ENCODE measurements around the gene CHMP3. TPM values are rescaled to one million over a fixed set of nuclear protein-coding genes. Genes with fewer than 3 reads are reported as not detected.

CHMP3 gene
- total and polyA plus RNA-seq, 2 of the 8 experiments (the other 6 are each of a cell fraction or from before 2014, with no cell fraction given): 11.7 to 21.9 TPM

DNA sequence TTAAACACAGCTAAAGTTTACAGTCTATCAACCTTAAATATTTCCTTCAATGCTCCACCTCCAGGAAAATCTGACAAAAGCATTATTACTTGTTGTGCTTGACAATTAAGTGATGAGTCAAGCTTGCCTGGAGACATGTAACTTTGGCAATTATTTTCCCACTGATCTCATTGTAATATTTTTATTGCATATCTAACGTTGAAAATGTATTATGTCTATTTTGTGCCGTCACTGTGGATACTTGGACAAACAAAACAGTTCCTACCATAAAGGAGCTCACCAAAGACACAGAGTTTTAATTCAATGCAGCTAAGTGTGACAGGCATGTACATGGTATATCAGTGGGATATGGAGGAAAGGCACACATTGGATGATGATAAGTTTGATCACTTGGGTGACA is 35.7 kb upstream of the CHMP3 start:
- Histone ChIP-seq H3K4me3 (ENCODE audit: extremely low read depth in 1 of 4, insufficient read depth in 2 of 4, low read depth in 3 of 4, low read length in 4 of 4) (no peak overlapping the region), H4K8ac (ENCODE audit: extremely low read depth, insufficient read depth, low read length) (no peak overlapping the region), H3K36me3 (ENCODE audit: control insufficient read depth in 2 of 4, insufficient read depth in 4 of 4, low read length in 3 of 4) (no peaks in the 10 kb centered on the region; a peak in 1 of 8 replicates), H3K27me3 (replicated peaks in 1 of 4; ENCODE audit: control insufficient read depth in 3 of 4, extremely low read depth in 1 of 4, insufficient read depth in 3 of 4, low read length in 3 of 4) (no peaks in the 10 kb centered on the region), H4K91ac (replicated peaks; ENCODE audit: insufficient read length, low read length) (no peak overlapping the region), H3K79me1 (ENCODE audit: low read depth, low read length) (no peaks in the 10 kb centered on the region), H3K23me2 (ENCODE audit: low read depth, low read length) (no peaks in the 10 kb centered on the region), H2BK20ac (ENCODE audit: low read length) (no peak overlapping the region), H3K14ac (ENCODE audit: insufficient read length) (no peak overlapping the region), H2BK15ac (ENCODE audit: low read length) (no peak overlapping the region), H3K27ac (ENCODE audit: low read depth, low read length) (no peak overlapping the region), H4K20me1 (replicated peaks in 1 of 2; ENCODE audit: control insufficient read depth in 1 of 2, insufficient read depth in 2 of 2, low read length in 2 of 2) (no peaks in the 10 kb centered on the region), H3K23ac (ENCODE audit: insufficient read length) (no peak overlapping the region), H3K9me3 (ENCODE audit: insufficient read depth in 2 of 2, low read depth in 1 of 2, low read length in 1 of 2) (no peaks in the 10 kb centered on the region), H2AFZ (ENCODE audit: low read length) (no peak overlapping the region), H2AK5ac (ENCODE audit: low read depth, low read length) (no peak overlapping the region), H2BK12ac (ENCODE audit: low read depth, low read length) (no peak overlapping the region), H3K4ac (replicated peaks; ENCODE audit: insufficient read length, low read depth, low read length) (no peak overlapping the region), H3K56ac (replicated peaks; ENCODE audit: insufficient read length, low read depth, low read length) (no peak overlapping the region), H3K4me2 (ENCODE audit: insufficient read depth in 1 of 2, low read depth in 2 of 2, low read length in 2 of 2) (no peak overlapping the region), H3K18ac (ENCODE audit: extremely low read depth, low read length) (no peak overlapping the region), H3K4me1 (replicated peaks in 1 of 4; ENCODE audit: control insufficient read depth in 3 of 4, insufficient read depth in 4 of 4, low read length in 3 of 4) (no peaks in the 10 kb centered on the region), H3K79me2 (ENCODE audit: control insufficient read depth in 1 of 2, insufficient read depth in 2 of 2, low read length in 2 of 2) (no peaks in the 10 kb centered on the region), H2BK5ac (ENCODE audit: low read depth, low read length) (no peak overlapping the region), H4K5ac (ENCODE audit: insufficient read length, low read depth, low read length) (no peak overlapping the region), H3K9ac (replicated peaks in 1 of 4; ENCODE audit: extremely low read depth in 1 of 4, low read depth in 3 of 4, low read length in 3 of 4) (no peak overlapping the region), H2BK120ac (replicated peaks; ENCODE audit: low read depth, low read length) (no peak overlapping the region)
- WGBS, 2 experiments (ENCODE audit: extremely low coverage in 1 of 2, insufficient coverage in 1 of 2, insufficient read length in 1 of 2, insufficient replicate concordance in 2 of 2, low coverage in 1 of 2, low lambda C conversion rate in 2 of 2, missing lambda C conversion rate in 1 of 2): 90% methylated on average over 2 of the region's 2 CpGs; no CpG with 5 or more reads in 1 of the 2 experiments
- DNase-seq (ENCODE audit: low read depth in 1 of 2, low spot score in 2 of 2) (no peak), FAIRE-seq (no peak)
- TF ChIP-seq RNF2 (IDR thresholded peaks at IDR 0.05; ENCODE audit: borderline replicate concordance, low read depth, low read length, missing control alignments, poor library complexity, severe bottlenecking) (no peak), TEAD4 (IDR thresholded peaks at IDR 0.05; ENCODE audit: low read depth, low read length) (no peak)
- CTCF ChIA-PET (ENCODE audit: partially characterized antibody): interaction anchor here (1.5 kb wide), 1 partner anchor 166 kb away, joined by 3 read pairs; no protein-coding TSS in a partner anchor
- POLR2A ChIA-PET (ENCODE audit: partially characterized antibody): interaction anchor here (1.2 kb wide), 1 partner anchor 11 kb away, joined by 3 read pairs; no protein-coding TSS in a partner anchor

Measured in H1 (cell line).